Activated CD8-positive, alpha-beta memory T cell treated with anti-CD3 and anti-CD28 coated beads, Interleukin-2, amount 10 ng/mL, durations not matched to agents 7 days and 5 days (primary cell): Measurements from ENCODE around the gene IRF2BP1. TPM values are rescaled to one million over a fixed set of nuclear protein-coding genes. Genes with fewer than 3 reads are reported as not detected.
A peak's percentile ranks its signal among the peaks of the same experiment; 100 is the strongest.

Experiments used
- ATAC-seq: fragments of 150-1000 bp; cut with Tn5 transposase; one replicate; pipeline ENCODE4 v1.10.0; 2021; ENCODE audit warnings: moderate library complexity
- CTCF ChIA-PET: fragments of 350-600 bp; sonication (Branson Sonifier 250); formaldehyde crosslinking; loops from one replicate; lab custom pipeline; 2021; ENCODE audit warnings: antibody characterized with exemption; lab: Charles Lee
- DNase-seq: peaks from one replicate; pipeline ENCODE4 v3.0.0-alpha.2; 2020
- H3K27ac Mint-ChIP-seq: one replicate; pipeline ENCODE4 v1.8.0; 2021; ENCODE audit warnings: mild to moderate bottlenecking, mixed read lengths
- H3K27me3 Mint-ChIP-seq: one replicate; pipeline ENCODE4 v1.8.0; 2021; ENCODE audit warnings: mixed read lengths
- H3K36me3 Mint-ChIP-seq: one replicate; pipeline ENCODE4 v1.8.0; 2021; ENCODE audit warnings: mild to moderate bottlenecking, mixed read lengths
- H3K4me1 Mint-ChIP-seq: one replicate; pipeline ENCODE4 v1.8.0; 2021; ENCODE audit warnings: mixed read lengths
- H3K4me3 Mint-ChIP-seq: one replicate; pipeline ENCODE4 v1.8.0; 2021; ENCODE audit warnings: mild to moderate bottlenecking, moderate library complexity, mixed read lengths
- H3K9me3 Mint-ChIP-seq: one replicate; pipeline ENCODE4 v1.8.0; 2022; ENCODE audit warnings: low read depth, mixed read lengths
- total RNA-seq, 2 experiments: library from RNA; stranded (reverse); gene quantifications; one replicate each; pipeline ENCODE4 v1.2.3, GENCODE V29; 2021

IRF2BP1 gene
- 10 to 100 TPM; 18.9 to 19.0 TPM for total RNA-seq

DNA sequence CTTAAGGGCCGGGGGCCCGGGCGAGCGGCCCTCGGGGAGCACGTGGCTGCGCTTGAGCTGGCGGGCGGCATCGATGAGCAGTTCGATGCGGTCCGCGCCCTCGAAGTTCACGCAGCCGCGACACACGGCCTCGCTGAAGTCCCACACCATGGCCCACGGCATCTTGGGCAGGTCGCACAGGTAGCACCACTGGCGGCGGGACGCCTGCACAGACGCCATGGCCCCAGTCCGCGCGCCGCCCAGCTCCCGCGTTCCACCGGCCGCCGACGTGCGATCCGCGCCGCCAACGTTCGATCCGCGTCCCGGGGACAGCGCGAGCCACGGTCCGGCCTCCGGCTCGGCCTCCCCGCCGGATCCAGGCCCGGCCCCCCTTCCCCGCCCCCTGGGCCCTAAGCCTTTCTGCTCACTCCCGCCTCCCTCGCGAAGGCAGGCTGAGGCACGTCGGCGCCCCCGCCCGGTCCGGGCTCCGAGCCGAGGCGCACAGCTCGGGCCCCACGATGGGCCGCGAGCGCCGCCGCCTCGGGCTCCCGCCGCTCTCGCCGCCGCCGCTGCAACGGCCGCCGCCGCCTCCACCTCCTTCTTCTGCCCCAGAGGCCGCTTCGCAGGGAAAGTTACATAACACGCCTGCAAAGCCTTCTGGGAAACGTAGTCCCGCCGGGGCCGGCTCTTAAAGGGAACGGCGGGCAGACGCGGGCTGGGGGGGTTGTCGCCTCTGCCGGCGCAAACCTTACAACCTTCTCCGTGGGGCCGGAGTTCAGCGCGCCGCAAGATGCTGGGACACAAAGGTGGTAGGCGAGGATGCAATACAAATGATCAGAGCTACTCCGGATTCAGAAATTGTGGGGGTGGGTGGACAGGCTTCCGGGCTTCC, at the start of gene IRF2BP1:
Gene IRF2BP1, minus strand, starts transcription at position 586 of the 871 bp plus-strand sequence. Its CDS starts 367 bp downstream, at position 219.
- peaks cover 26% of the 10 kb centered on the region for H3K4me1 Mint-ChIP-seq
- H3K27me3 Mint-ChIP-seq = peaks cover 2% of the 10 kb centered on the region
- H3K27ac Mint-ChIP-seq = peak within 1 kb of the TSS; percentile 96
- no peaks in the 10 kb centered on the region for H3K9me3 Mint-ChIP-seq
- peak within 1 kb of the TSS; percentile 88 for H3K4me3 Mint-ChIP-seq
- CTCF ChIA-PET = interaction anchor here (0.6 to 9.6 kb wide), 19 partner anchors 12 to 508 kb away, joined by 3 to 117 read pairs (median 3); partner anchors contain the start of genes CCDC61, FOXA3, MYPOP and RSPH6A
- DNase-seq (peak; percentile 95), ATAC-seq (peak; percentile 74)
- no peaks in the 10 kb centered on the region for H3K36me3 Mint-ChIP-seq

DNA sequence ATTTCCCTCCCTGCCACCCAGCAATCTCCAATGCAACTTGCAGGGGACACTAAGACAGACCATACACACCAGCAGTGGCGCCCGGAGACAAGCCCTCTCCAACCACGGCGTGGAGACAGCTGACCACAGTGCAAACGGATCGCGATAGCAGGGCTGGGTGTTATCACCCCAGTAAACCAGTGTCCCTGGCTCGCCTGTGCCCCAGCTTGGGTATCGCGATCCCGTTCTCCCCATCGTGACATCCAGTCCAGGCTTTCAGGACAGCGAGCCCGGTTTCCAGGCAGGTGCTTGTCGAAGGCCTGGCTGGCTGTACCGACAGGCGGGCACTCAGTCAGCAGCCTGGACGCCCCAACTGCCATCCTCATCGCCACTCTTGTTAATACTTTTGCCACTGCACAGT, 49.3 kb upstream of the IRF2BP1 start:
- peaks cover 53% of the 10 kb centered on the region for H3K27me3 Mint-ChIP-seq
- no peak for DNase-seq
- CTCF ChIA-PET = no interaction called here
- no peaks in the 10 kb centered on the region for H3K9me3 Mint-ChIP-seq
- no peak overlapping the region for H3K27ac Mint-ChIP-seq
- H3K4me1 Mint-ChIP-seq = peaks cover 11% of the 10 kb centered on the region
- no peak overlapping the region for H3K4me3 Mint-ChIP-seq
- peaks cover 3% of the 10 kb centered on the region for H3K36me3 Mint-ChIP-seq
- no peak for ATAC-seq

DNA sequence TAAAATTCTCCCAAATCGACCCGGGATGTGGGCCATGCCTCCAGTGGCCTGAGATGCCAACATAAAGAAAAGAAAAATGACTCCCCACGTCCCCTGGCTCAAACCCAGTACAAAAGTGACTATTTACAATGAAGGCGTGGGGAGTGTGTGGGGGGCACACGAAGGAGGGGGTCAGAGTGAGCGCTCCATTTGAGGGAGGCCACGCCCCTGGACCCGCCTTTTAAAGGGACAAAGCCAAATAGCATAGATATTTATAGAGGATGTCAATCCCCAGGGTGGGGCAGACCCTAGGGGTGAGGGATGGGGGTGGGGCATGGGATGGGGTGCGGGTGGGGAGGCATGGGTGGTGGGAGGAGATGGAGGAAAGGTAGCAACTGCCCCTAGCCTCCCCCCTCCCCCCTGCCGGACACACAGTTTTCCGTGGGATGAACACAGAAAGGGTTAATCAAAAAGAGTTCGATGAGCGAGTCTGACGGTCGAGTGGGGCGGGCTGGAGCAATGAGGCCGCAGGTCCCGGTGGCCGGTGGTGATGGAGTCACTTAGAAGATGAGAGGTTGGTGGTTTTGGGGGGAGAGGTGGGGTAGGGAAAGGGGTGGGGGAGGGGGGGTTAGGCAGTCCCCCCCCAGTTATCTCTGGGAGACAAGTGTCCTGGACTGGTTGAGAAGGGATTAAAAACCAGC, 48.8 kb upstream of the IRF2BP1 start:
- Mint-ChIP-seq H3K9me3 (no peaks in the 10 kb centered on the region), H3K4me1 (peaks cover 9% of the 10 kb centered on the region), H3K4me3 (no peak overlapping the region), H3K27me3 (peaks cover 56% of the 10 kb centered on the region), H3K36me3 (peaks cover 3% of the 10 kb centered on the region), H3K27ac (no peak overlapping the region)
- CTCF ChIA-PET = no interaction called here
- DNase-seq (no peak), ATAC-seq (no peak)

GRCh38 chr19:45933759-45934158, 47.8 kb upstream of the IRF2BP1 start:
- H3K27ac Mint-ChIP-seq = no peak overlapping the region
- H3K36me3 Mint-ChIP-seq = peaks cover under 1% of the 10 kb centered on the region
- no peaks in the 10 kb centered on the region for H3K9me3 Mint-ChIP-seq
- DNase-seq = no peak
- no peak for ATAC-seq
- H3K27me3 Mint-ChIP-seq = peaks cover 60% of the 10 kb centered on the region
- CTCF ChIA-PET = interaction anchor here (1.0 kb wide), 1 partner anchor 94 kb away, joined by 3 read pairs; no protein-coding TSS in a partner anchor
- H3K4me1 Mint-ChIP-seq = peaks cover 7% of the 10 kb centered on the region
- H3K4me3 Mint-ChIP-seq = no peak overlapping the region

- no peak for DNase-seq
- Mint-ChIP-seq H3K36me3 (no peaks in the 10 kb centered on the region), H3K27ac (no peak overlapping the region), H3K4me3 (no peak overlapping the region), H3K9me3 (no peaks in the 10 kb centered on the region), H3K4me1 (peaks cover 15% of the 10 kb centered on the region), H3K27me3 (peaks cover 50% of the 10 kb centered on the region)
- ATAC-seq = no peak
- CTCF ChIA-PET = interaction anchor here (1.1 to 1.3 kb wide), 2 partner anchors 8 to 46 kb away, joined by 3 to 4 read pairs; partner anchors contain the start of gene IRF2BP1
These were observed 45.1 kb upstream of the IRF2BP1 start for GRCh38 chr19:45931055-45931454.

DNA sequence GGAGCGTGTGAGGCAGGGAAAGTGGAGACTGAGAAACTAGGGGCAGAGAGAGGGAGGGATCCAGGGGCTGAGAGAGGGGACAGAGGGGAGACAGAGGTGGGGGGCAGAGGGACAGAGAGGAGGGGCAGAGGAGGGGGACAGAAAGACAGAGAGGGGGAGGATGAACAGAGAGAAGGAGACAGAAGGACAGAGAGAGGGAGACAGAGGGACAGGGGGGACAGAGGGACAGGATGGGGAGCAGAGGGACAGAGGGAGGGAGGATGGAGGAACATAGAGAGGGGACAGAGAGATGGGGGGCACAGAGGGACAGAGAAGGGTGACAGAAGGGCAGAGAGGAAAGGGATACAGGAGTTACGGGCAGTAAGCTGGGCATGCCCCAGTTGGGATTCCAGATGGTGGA, 43.3 kb upstream of the IRF2BP1 start:
- CTCF ChIA-PET = no interaction called here
- no peak overlapping the region for H3K27ac Mint-ChIP-seq

GRCh38 chr19:45927565-45928261, 41.8 kb upstream of the IRF2BP1 start:
- ATAC-seq = peak; percentile 99
- peak overlapping the region; percentile 47 for H3K27ac Mint-ChIP-seq
- peak overlapping the region; percentile 57 for H3K4me3 Mint-ChIP-seq
- H3K9me3 Mint-ChIP-seq = no peaks in the 10 kb centered on the region
- peaks cover 15% of the 10 kb centered on the region for H3K4me1 Mint-ChIP-seq
- CTCF ChIA-PET = interaction anchor here (0.6 to 2.0 kb wide), 5 partner anchors 10 to 111 kb away, joined by 3 to 6 read pairs (median 4); no protein-coding TSS in a partner anchor
- H3K36me3 Mint-ChIP-seq = no peaks in the 10 kb centered on the region
- H3K27me3 Mint-ChIP-seq = peaks cover 37% of the 10 kb centered on the region
- DNase-seq = peak; percentile 96

More for the DNA sequence above, 43.3 kb upstream of the IRF2BP1 start:
- ATAC-seq = no peak
- Mint-ChIP-seq H3K4me1 (peaks cover 15% of the 10 kb centered on the region), H3K36me3 (no peaks in the 10 kb centered on the region), H3K27me3 (peaks cover 39% of the 10 kb centered on the region), H3K4me3 (no peak overlapping the region), H3K9me3 (no peaks in the 10 kb centered on the region)
- DNase-seq = no peak

DNA sequence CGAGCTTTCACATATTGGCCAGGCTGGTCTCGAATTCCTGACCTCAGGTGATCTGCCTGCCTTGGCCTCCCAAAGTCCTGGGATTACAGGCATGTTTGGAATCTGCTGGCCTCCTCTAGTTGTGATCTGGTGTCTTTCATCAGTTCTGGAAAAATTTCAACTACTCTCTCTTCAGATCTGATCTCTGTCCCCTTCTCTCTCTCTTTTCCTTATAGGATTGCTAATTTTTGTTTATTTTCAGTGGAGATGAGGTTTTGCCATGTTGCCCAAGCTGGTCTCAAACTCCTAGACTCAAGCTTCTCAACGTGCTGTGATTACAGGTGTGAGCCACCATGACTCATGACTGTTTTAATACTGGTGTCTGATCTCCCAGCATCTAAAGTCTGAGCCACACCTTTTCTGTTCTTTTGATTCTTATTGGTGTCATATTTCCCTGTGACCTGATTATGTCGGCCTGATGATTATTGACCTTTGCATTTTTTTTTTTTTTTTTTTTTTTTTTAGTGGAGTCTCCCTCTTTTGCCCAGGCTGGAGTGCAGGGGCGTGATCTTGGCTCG, 39.0 kb upstream of the IRF2BP1 start:
- Mint-ChIP-seq H3K36me3 (no peaks in the 10 kb centered on the region), H3K27me3 (peaks cover 13% of the 10 kb centered on the region), H3K9me3 (no peaks in the 10 kb centered on the region), H3K4me1 (peaks cover 28% of the 10 kb centered on the region), H3K27ac (no peak overlapping the region), H3K4me3 (no peak overlapping the region)
- DNase-seq = no peak
- no peak for ATAC-seq
- CTCF ChIA-PET = interaction anchor here (0.7 kb wide), 1 partner anchor 24 kb away, joined by 4 read pairs; no protein-coding TSS in a partner anchor

- no peaks in the 10 kb centered on the region for H3K9me3 Mint-ChIP-seq
- DNase-seq (no peak), ATAC-seq (no peak)
- CTCF ChIA-PET = no interaction called here
- H3K36me3 Mint-ChIP-seq = no peaks in the 10 kb centered on the region
- H3K27ac Mint-ChIP-seq = peak overlapping the region; percentile 2
- peaks cover 2% of the 10 kb centered on the region for H3K27me3 Mint-ChIP-seq
- H3K4me3 Mint-ChIP-seq = no peak overlapping the region
- peaks cover 42% of the 10 kb centered on the region for H3K4me1 Mint-ChIP-seq
These were observed 36.3 kb upstream of the IRF2BP1 start for GRCh38 chr19:45922281-45922680.

- ATAC-seq = no peak
- H3K4me3 Mint-ChIP-seq = no peak overlapping the region
These were observed 34.5 kb upstream of the IRF2BP1 start for GRCh38 chr19:45920458-45920857.

GRCh38 chr19:45919678-45920077, 33.7 kb upstream of the IRF2BP1 start:
- peak overlapping the region; percentile 28 for H3K27ac Mint-ChIP-seq
- H3K4me1 Mint-ChIP-seq = peaks cover 49% of the 10 kb centered on the region
- CTCF ChIA-PET = interaction anchor here (0.8 to 2.1 kb wide), 7 partner anchors 17 to 109 kb away, joined by 3 to 7 read pairs (median 3); partner anchors contain the start of gene MYPOP
- no peaks in the 10 kb centered on the region for H3K9me3 Mint-ChIP-seq
- ATAC-seq = no peak
- no peak overlapping the region for H3K4me3 Mint-ChIP-seq
- H3K36me3 Mint-ChIP-seq = no peaks in the 10 kb centered on the region
- DNase-seq = peak; percentile 50
- H3K27me3 Mint-ChIP-seq = peaks cover 9% of the 10 kb centered on the region

More at GRCh38 chr19:45920458-45920857, 34.5 kb upstream of the IRF2BP1 start:
- DNase-seq = no peak
- CTCF ChIA-PET = interaction anchor here (1.0 to 2.1 kb wide), 4 partner anchors 18 to 108 kb away, joined by 3 to 7 read pairs (median 4); partner anchors contain the start of gene MYPOP
- Mint-ChIP-seq H3K27ac (peak overlapping the region; percentile 54), H3K27me3 (peaks cover 7% of the 10 kb centered on the region), H3K9me3 (no peaks in the 10 kb centered on the region), H3K4me1 (peaks cover 49% of the 10 kb centered on the region), H3K36me3 (no peaks in the 10 kb centered on the region)

DNA sequence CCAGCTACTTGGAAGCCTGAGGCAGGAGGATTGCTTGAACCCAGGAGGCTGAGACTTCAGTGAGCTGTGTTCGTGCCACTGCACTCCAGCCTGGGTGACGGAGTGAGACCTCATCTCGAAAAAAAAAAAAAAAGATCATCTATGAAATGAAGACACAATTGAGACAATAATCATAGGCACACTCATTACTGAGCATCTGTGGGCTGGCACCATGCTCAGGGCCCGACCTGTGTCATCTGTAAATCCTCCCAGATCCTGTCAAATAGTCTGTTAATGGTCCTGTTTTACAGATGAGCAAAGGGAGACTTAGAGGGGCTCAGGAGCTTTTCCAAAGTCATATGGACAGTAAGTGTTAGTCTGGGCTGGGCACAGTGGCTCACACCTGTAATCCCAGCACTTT, 32.8 kb upstream of the IRF2BP1 start:
- Mint-ChIP-seq H3K27me3 (peaks cover 10% of the 10 kb centered on the region), H3K4me3 (no peak overlapping the region), H3K36me3 (no peaks in the 10 kb centered on the region), H3K27ac (peak overlapping the region; percentile 69), H3K4me1 (peaks cover 49% of the 10 kb centered on the region), H3K9me3 (no peaks in the 10 kb centered on the region)
- ATAC-seq (peak; percentile 28), DNase-seq (peak; percentile 56)
- CTCF ChIA-PET = interaction anchor here (0.8 to 2.6 kb wide), 4 partner anchors 16 to 110 kb away, joined by 3 to 12 read pairs (median 4); partner anchors contain the start of gene MYPOP
